Effector memory CD4-positive, alpha-beta T cell (primary cell): ENCODE results near the gene TOX4.
"Not testable (repeated sequence)": the region's sequence is repeated elsewhere in the genome, so short reads cannot be mapped to it uniquely, and the experiment has no call there.

Experiments
- DNase-seq, 3 donors: peaks; one replicate each; pipeline ENCODE4 v3.0.0-alpha.2; 2020
- H3K27ac ChIP-seq: 2 replicates; pipeline ENCODE4 v1.7.0; 2013; ENCODE audit warnings: mild to moderate bottlenecking, low read length, moderate library complexity; ENCODE audit not compliant: insufficient read depth, poor library complexity, severe bottlenecking
- H3K27me3 ChIP-seq: replicated peaks from 2 replicates; pipeline ENCODE4 v1.7.0; 2013; ENCODE audit warnings: mild to moderate bottlenecking, low read length; ENCODE audit not compliant: insufficient read depth, control insufficient read depth, poor library complexity, severe bottlenecking
- H3K36me3 ChIP-seq: 2 replicates; pipeline ENCODE4 v1.7.0; 2013; ENCODE audit warnings: mild to moderate bottlenecking, low read length, moderate library complexity; ENCODE audit not compliant: control insufficient read depth, insufficient read depth
- H3K4me1 ChIP-seq: 2 replicates; pipeline ENCODE4 v1.7.0; 2013; ENCODE audit warnings: low read length, mild to moderate bottlenecking; ENCODE audit not compliant: control insufficient read depth, insufficient read depth, poor library complexity, severe bottlenecking
- H3K4me3 ChIP-seq: 2 replicates; pipeline ENCODE4 v1.7.0; 2013; ENCODE audit warnings: low read length, low read depth, mild to moderate bottlenecking; ENCODE audit not compliant: insufficient read depth, poor library complexity, severe bottlenecking
- H3K9me3 ChIP-seq: 2 replicates; pipeline ENCODE4 v1.7.0; 2013; ENCODE audit warnings: mild to moderate bottlenecking, low read length, moderate library complexity; ENCODE audit not compliant: control insufficient read depth
- total RNA-seq, 3 donors: gene quantifications; one replicate each; lab custom pipeline; 2026; lab: John Stamatoyannopoulos, UW

Gene TOX4
- total RNA-seq, result 90.9 to 99.3 (median 95.6) reads per million in 3 donors

- H3K4me3 ChIP-seq, result peak within 1 kb of the TSS; percentile 72
- H3K27me3 ChIP-seq, result no peaks in the 10 kb centered on the region
- peaks cover 13% of the 10 kb centered on the region for H3K36me3 ChIP-seq
- H3K9me3 ChIP-seq, result no peaks in the 10 kb centered on the region
- peaks cover 9% of the 10 kb centered on the region for H3K4me1 ChIP-seq
- peak within 1 kb of the TSS; percentile 88 for H3K27ac ChIP-seq
- DNase-seq, result peak; percentile 91 to 95 (median 95)
These were observed at the start of gene TOX4, which contains the start of gene RAB2B for GRCh38 chr14:21476925-21477681. Gene TOX4, plus strand, starts transcription at chr14:21477195. Its CDS starts 84 bp downstream, at chr14:21477279. Gene RAB2B, minus strand, starts transcription at chr14:21476959. Its CDS starts 87 bp downstream, at chr14:21476872.

DNA sequence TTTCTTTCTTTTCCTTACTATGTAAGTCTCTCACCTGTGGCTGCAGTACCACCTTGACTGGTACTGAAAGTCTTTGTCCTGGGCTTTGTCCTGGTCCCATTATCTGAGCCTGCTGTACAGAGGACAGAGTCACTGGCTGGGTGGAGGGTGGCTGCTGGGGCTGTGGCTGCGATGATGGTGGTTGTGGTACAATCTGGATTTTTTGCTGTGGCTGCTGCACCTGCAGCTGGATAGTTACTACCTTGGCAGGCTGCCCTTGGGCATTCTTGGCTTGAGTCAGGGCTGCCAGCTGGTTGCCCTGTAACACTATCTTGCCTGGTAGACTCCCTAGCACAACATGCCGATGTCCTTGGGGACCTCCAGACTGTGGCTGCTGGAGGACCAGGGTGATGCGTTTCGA, 48.1 kb upstream of the TOX4 start:
- DNase-seq, result no peak
- H3K9me3 ChIP-seq, result no peaks in the 10 kb centered on the region
- H3K4me3 ChIP-seq, result no peak overlapping the region
- H3K4me1 ChIP-seq, result no peaks in the 10 kb centered on the region
- no peak overlapping the region for H3K27ac ChIP-seq
- no peaks in the 10 kb centered on the region for H3K27me3 ChIP-seq
- peaks cover 69% of the 10 kb centered on the region for H3K36me3 ChIP-seq

DNA sequence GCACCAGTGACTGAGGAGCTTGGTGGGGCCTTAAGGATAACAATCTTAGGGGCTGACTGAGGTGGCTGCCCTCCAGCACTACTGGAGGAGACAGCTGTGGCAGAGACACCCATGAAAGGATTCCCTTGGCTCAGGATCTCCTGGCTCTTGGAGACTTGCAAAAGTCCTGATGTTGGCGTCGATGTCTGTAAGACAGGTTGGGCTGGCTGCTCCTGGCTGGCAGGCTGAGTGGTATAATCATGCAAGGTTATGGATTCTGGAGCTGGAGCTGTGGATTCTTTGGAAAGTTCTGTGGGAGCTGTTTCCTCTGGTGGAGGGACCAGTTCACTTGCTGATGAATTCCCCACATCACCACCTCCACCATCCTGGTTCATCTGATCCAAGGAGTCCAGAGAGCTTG, 45.9 kb upstream of the TOX4 start:
- no peaks in the 10 kb centered on the region for H3K9me3 ChIP-seq
- no peak overlapping the region for H3K4me3 ChIP-seq
- no peak for DNase-seq
- no peak overlapping the region for H3K27ac ChIP-seq
- peaks cover 56% of the 10 kb centered on the region for H3K36me3 ChIP-seq
- no peaks in the 10 kb centered on the region for H3K27me3 ChIP-seq
- H3K4me1 ChIP-seq, result peaks cover 9% of the 10 kb centered on the region

DNA sequence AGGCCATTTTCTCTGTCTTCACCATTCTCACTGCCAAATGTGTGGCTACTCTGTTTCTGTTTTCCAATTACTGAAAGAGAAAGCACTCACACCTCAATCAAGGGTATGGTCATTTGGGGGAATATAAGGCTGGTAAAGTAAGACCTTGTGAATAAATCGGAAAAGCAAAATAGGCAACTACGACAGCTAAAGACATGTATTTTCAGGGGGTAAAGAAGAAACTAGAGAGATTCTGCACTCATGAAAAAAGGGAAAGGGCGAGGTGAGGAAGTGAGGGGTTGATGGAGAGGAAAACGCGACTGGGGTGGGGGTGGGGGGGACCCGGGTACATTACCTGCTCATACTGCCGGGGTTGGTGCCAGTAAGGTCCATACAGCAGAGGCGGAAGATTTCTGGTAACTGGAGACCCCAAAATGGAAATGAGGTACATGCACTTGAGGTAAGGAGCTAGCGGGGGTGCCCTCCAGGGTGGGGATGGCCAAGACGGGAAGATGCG, 40.4 kb upstream of the TOX4 start:
- Histone ChIP-seq H3K4me3 (peak overlapping the region; percentile 86), H3K27ac (peak overlapping the region; percentile 86), H3K27me3 (no peaks in the 10 kb centered on the region), H3K9me3 (no peaks in the 10 kb centered on the region), H3K36me3 (peaks cover 6% of the 10 kb centered on the region), H3K4me1 (peaks cover 19% of the 10 kb centered on the region)
- DNase-seq, result no peak

DNA sequence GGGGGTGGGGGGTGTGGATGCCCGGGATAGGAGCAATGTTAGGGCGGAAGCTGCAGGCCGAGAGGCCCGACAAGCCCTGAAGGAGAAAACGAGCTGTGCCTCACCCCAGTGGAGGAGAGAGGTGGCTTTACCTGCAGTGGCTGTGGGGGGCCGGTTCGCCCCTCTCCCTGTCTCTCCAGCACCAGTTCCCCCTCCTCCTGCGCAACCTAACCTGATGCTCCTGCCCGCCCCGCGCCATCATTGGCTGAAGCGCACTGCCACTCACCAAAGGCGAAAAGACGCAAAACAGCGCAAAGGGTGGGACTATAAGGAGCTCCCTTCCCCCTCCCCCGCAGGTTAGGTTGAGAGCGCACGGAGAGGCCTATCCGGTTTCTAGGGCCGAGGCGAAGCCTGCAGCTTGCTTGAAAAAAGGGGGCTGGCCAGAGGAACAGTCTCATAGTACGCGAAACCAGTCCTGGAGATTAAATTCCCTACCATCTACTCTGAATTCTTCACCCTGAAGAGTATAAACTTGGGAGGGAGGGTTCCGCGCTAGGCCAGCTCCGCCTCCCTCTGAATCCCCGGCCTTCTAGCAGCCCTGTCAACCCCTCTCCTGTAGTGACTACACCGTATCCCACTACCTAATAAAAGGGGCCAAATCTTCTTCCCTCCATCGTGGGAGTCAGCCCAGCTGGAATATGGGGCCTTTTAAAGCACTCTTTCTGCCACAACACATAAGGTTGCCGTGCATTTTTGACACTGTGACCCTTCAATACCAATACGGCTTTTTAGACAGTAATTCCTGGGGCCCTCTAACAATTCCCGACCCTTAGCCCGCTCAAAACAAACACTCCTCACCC, 39.7 kb upstream of the TOX4 start:
- H3K27me3 ChIP-seq, result no peaks in the 10 kb centered on the region
- peak overlapping the region; percentile 86 for H3K27ac ChIP-seq
- peak overlapping the region; percentile 86 for H3K4me3 ChIP-seq
- peaks cover 19% of the 10 kb centered on the region for H3K4me1 ChIP-seq
- DNase-seq, result peak; percentile 93 to 97 (median 97)
- H3K9me3 ChIP-seq, result no peaks in the 10 kb centered on the region
- peaks cover 5% of the 10 kb centered on the region for H3K36me3 ChIP-seq

GRCh38 chr14:21440859-21441258, 36.1 kb upstream of the TOX4 start:
- H3K27me3 ChIP-seq, result no peaks in the 10 kb centered on the region
- no peak for DNase-seq
- no peaks in the 10 kb centered on the region for H3K36me3 ChIP-seq
- no peaks in the 10 kb centered on the region for H3K9me3 ChIP-seq
- H3K27ac ChIP-seq, result no peak overlapping the region
- peaks cover 13% of the 10 kb centered on the region for H3K4me1 ChIP-seq
- H3K4me3 ChIP-seq, result no peak overlapping the region

DNA sequence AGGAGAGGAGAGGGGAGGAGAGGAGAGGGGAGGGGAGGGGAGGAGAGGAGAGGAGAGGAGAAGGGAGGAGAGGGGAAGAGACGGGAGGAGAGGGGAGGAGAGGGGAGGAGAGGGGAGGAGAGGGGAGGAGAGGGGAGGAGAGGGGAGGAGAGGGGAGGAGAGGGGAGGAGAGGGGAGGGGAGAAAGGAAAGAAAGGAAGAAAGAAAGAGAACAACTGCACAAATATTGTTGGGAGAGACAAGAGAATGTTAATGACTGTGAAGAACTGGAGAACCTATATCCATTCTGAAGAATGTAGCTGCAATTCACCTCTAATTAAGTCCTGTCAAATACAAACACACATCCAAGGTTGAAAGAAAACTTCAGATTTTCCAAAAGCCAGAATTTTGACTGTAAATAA, 34.3 kb upstream of the TOX4 start:
- not testable (repeated sequence) for H3K9me3 ChIP-seq, H3K27me3 ChIP-seq, H3K4me3 ChIP-seq, H3K36me3 ChIP-seq, DNase-seq, H3K27ac ChIP-seq, H3K4me1 ChIP-seq

DNA sequence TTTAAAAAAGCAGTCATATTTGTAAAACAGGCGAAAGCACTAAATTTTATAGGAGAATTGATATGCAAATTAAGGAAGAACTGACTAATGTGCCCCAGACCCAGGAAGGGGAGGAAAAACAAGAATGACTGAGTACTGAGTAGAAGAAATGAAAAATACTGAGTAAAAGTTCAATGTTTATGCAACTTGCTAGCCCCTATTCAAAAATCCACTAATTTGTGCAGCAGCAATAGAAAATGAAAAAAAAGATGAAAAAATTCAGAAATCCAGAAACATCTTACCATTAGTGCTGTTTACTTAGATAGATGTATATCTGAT, 27.1 kb upstream of the TOX4 start:
- no peak for DNase-seq
- Histone ChIP-seq H3K9me3 (no peaks in the 10 kb centered on the region), H3K27ac (no peak overlapping the region), H3K27me3 (no peaks in the 10 kb centered on the region), H3K36me3 (no peaks in the 10 kb centered on the region), H3K4me1 (peaks cover 7% of the 10 kb centered on the region), H3K4me3 (no peak overlapping the region)

DNA sequence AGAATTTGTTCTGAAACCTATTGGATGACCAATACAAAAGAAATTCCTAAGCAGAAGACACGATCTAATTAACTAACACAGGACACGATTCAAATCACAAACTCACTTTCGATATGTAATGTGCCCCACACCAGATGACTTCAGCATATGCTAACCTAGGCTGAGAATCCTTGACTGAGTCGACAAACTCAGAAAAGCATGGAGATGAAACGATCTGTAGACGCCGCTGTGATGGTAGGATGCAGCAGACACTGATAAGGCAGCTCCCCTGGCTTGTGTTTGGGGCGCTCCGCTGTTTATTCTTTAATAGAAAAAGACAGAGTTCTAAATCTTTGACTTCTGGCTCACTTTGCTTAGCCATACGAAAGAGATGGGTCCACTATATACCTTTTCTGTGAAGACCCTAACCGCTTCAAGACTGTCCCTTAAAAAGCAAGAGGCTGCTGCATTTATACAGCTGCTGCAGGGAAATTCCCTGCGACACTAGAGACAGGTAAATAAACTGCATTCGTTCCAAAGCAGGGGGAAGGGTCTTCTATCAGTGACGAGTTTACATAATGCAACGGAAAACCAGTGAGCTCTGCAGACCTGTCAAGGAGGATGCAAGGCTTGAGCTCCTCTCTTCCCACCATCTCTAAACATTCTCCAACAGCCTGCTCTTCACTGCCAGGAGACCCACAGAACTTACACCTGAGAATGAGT, 22.0 kb upstream of the TOX4 start:
- no peak for DNase-seq
- Histone ChIP-seq H3K36me3 (no peaks in the 10 kb centered on the region), H3K9me3 (no peaks in the 10 kb centered on the region), H3K27ac (peak overlapping the region; percentile 91), H3K4me1 (peaks cover 14% of the 10 kb centered on the region), H3K4me3 (peak overlapping the region; percentile 91), H3K27me3 (no peaks in the 10 kb centered on the region)
